HG02884 (cell line): ENCODE measurements around the gene CRISP1.
"Not testable (repeated sequence)": the region's sequence is repeated elsewhere in the genome, so short reads cannot be mapped to it uniquely, and the experiment has no call there.

Experiments
- ATAC-seq: cut with Tn5 transposase; IDR thresholded peaks from one replicate; pipeline ENCODE4 v1.9.1; 2021; ENCODE audit warnings: mild to moderate bottlenecking, moderate library complexity; ENCODE audit not compliant: unreplicated experiment

The CRISP1 gene

GRCh38 chr6:49841424-49841823 lies 24.9 kb downstream of the CRISP1 start:
- ATAC-seq: no peak

- no peak for ATAC-seq
These were observed 26.4 kb downstream of the CRISP1 start for GRCh38 chr6:49839957-49840356.

- ATAC-seq: no peak
These were observed 27.2 kb downstream of the CRISP1 start for GRCh38 chr6:49839162-49839561.

GRCh38 chr6:49835140-49835539 lies 31.2 kb downstream of the CRISP1 start:
- ATAC-seq: no peak

- no peak for ATAC-seq
These were observed 32.9 kb downstream of the CRISP1 start for GRCh38 chr6:49833386-49833785.

GRCh38 chr6:49826743-49827406 lies 39.5 kb downstream of the CRISP1 start:
- ATAC-seq: peak; percentile 81

GRCh38 chr6:49815166-49815565 lies 51.2 kb downstream of the CRISP1 start:
- no peak for ATAC-seq

- ATAC-seq: no peak
These were observed 53.1 kb downstream of the CRISP1 start for GRCh38 chr6:49813248-49813647.

- ATAC-seq: no peak
These were observed 60.2 kb downstream of the CRISP1 start for GRCh38 chr6:49806145-49806544.

GRCh38 chr6:49805246-49805645 lies 61.1 kb downstream of the CRISP1 start:
- no peak for ATAC-seq

- ATAC-seq: no peak
These were observed 64.8 kb downstream of the CRISP1 start for GRCh38 chr6:49801525-49801924.

GRCh38 chr6:49799090-49799489 lies 67.2 kb downstream of the CRISP1 start:
- ATAC-seq: no peak

- ATAC-seq: not testable (repeated sequence)
These were observed 69.4 kb downstream of the CRISP1 start for GRCh38 chr6:49796842-49797455.

- ATAC-seq: no peak
These were observed 76.0 kb downstream of the CRISP1 start for GRCh38 chr6:49790341-49790740.

- no peak for ATAC-seq
These were observed 79.2 kb downstream of the CRISP1 start, which contains the start of gene PGK2 for GRCh38 chr6:49787176-49787575. Gene PGK2, minus strand, starts transcription at chr6:49787285. Its CDS starts 98 bp downstream, at chr6:49787187.

GRCh38 chr6:49784272-49784671 lies 82.1 kb downstream of the CRISP1 start:
- ATAC-seq: no peak
